ENCODE data around the gene CEP290.
"Not testable (repeated sequence)": the region's sequence is repeated elsewhere in the genome, so short reads cannot be mapped to it uniquely, and the experiment has no call there.

The CEP290 gene

DNA sequence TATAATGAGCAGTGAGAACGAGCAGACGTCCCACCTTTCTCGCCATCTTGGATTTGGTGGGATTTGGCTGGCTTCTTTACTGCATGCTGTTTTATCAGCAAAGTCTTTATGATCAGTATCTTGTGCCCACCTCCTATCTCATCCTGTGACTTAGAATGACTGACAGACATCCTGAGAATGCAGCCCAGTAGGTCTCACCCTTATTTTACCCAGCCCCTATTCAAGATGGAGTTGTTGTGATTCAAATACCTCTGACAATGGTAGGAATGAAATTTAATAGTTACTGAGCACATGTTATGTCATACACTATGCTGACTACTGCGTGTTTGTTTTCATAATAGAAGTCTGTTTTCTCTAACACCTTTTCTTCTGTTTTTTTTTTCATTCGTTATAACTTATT is 2.1 kb upstream of the CEP290 start:
- DNase-seq, result no peak

DNA sequence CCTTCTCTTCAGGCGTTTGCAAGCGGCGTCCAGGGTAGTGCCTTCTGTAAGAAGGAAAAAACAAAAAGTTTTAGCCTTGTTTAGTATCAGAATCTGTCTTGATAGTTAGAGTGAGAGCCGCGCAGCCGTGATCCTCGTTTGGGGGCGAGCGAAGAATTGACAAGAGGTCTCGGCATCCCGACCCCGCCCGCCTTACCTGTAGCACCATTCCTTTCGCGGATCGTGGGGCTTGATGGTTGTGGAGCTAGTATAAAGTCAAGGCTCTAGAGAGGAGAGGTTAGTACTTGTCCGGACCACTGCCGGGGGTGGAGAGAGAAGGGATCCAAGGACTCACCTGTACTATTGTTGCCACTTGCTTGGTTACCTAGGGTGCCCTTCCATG is 713 bp upstream of the CEP290 start:
- no peak for DNase-seq

DNA sequence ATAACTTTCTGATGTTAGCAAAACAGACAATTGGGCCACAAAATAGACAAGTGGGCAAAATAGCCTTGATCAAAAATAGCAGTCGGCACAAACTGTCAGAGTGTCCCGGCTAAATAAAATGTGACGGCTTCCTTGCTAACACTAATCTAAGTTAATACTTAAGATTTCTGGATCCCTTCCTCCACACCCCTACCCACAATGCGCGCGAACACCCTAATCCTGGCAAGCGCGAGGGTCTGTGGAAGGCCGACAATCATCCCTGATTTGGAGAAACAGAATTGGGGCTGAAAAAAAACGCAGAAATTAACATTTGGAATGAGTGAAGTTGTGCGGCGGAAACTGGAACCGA is 489 bp downstream of the CEP290 start:
- no peak for DNase-seq

DNA sequence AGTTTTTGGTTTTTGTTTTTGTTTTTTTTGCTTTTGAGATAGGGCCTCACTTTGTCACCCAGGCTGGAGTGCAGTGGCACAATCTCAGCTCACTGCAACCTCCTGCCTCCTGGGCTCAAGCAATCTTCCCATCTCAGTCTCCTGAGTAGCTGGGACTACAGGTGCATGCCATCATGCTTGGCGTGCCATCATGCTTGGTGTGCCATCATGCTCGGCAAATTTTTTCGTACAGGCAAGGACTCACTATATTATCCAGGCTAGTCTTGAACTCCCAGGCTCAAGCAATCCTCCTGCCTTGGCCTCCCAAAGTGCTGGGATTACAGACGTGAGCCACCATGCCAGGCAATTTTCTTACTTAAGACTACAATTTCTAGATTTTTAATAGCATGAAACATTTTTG is 2.2 kb downstream of the CEP290 start:
- not testable (repeated sequence) for DNase-seq

DNA sequence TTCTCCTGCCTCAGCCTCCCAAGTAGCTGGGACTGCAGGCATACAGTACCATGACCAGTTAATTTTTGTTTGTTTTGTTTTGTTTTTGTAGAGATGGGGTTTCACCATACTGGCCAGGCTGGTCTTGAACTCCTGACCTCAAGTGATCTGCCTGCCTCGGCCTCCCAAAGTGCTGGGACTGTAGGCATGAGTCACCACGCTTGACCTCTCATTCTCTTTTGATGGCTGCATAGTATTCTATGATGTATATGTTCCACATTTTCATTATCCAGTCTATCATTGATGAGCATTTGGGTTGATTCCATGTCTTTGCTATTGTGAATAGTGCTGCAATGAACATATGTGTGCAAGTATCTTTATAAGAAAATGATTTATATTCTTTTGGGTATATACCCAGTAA is 8.7 kb downstream of the CEP290 start:
- DNase-seq, result not testable (repeated sequence)

DNA sequence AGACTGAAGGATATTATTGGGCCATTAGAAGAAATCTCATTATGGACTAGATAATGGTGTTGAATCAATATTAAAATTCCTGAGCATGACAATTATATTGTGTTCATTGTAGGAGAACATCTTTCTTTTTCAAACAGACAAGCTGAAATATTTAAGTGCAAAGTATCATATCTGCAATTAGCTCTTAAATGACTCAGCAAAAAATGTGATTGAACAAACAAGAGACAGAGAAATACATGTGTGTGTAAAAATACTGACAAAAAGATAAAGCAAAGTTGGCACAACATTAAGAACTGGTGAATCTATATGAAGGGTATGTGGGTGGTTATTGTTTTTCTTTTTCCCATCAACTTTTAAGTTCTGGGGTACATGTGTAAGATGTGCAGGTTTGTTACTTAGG is 9.5 kb downstream of the CEP290 start:
- DNase-seq, result no peak

DNA sequence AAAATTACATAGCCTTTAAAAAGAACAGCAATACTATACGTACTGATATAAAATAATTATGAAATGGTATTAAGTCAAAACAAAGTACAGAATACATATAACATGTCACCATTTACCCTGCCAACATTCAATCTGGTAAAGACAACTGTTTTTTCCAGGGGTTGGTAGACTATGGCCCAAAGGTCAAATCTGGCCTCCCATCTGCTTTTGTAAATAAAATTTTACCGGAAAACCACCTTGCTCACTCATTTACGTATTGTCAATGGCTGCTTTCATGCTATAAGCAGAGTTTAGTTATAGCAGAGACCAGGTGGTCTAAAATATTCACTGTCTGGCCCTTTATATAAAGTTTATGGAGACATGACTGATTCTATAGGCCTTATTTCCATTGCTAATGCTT is 14.0 kb downstream of the CEP290 start:
- no peak for DNase-seq

DNA sequence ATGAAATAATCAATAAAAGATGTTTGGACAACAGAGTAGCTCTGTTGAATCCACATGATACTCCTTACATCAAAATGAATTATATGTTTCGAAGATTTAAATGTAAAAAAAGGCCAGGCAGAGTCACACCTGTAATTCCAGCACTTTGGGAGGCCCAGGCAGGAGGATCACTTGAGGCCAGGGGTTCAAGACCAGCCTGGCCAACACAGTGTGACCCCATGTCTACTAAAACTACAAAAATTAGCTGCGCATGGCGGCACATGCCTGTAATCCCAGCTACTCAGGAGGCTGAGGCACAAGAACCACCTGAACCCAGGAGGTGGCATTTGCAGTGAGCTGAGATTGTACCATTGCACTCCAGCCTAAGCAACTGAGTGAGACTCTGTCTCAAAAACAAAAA is 14.8 kb downstream of the CEP290 start:
- no peak for DNase-seq

DNA sequence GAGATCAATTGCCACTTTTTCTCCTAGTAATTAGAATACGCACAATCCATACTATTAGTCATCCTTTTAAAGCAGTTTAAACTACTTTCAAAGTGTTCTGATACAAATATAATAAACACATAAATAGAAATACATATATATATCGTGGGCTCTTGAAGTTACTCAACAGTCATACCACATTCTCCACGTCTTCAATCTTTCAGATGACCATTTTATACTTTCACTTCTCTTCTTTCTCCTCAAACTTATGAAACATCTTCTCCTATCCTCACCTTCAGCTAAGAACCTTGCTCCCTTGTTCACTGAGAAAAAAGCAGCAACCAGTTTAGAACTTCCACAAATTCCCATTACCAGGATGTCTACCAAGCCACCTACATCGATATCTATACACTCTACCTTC is 19.2 kb downstream of the CEP290 start:
- no peak for DNase-seq

DNA sequence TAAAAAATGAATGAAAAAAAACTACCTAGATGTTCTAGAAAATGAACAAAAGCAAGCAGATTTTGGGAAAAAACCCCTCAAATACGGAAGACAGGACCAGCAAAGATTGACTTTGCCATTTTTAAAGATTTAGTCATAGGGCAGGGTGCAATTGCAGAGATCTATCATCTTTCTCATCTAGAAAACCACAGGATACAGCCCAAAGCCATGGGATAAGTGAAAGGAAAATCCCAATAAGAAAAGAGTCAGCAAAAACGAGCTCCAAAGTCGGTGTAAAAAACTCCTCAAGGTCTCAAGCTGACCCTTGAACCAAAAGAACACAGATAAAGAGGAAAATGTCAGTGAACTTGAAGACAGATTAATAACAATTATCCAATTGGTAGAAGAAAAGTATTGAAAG is 28.0 kb downstream of the CEP290 start:
- DNase-seq, result no peak

DNA sequence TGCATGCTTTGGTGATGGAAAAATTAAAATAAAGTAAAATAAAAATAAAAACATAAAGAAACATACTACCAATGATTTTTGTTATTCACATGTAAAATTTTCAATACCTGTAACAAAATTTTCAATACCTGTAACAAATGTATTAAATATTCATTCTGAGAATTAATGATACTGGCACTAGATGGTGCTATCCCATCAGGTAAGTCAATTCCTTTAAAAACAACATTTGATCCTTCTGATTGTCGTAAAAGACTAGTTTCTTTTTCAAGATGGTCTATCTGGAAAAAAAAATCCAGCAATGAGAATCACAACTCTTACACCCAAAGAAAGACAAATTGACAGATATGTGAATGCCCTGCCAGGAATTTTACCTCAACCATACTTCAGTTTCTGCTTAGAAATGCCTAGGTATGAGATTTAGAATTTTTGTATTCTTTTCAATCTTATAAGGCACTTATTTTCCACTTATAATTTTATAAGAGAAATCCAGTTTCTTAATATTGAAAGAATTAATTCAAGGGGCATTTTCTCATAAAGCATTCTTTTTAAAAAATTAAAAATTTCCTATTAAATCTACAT is 30.7 kb downstream of the CEP290 start:
- DNase-seq, result no peak

DNA sequence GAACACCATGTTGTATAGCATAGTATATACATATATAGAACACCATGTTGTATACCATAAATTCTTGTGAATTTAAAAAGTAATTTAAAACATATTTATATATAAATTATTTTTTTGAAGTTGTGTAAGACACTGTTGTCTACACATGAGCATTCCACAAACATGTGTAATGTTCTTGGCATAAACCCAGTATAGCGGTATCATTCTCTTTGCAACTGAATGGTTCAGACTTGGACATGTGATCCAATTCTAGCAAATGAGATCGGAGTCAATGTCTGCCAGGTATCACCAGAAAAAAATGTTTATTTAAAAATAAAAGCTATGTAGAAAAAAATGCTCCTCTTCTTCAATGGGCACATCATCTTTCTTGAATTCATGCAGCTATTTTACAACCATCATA is 33.9 kb downstream of the CEP290 start:
- DNase-seq, result no peak

DNA sequence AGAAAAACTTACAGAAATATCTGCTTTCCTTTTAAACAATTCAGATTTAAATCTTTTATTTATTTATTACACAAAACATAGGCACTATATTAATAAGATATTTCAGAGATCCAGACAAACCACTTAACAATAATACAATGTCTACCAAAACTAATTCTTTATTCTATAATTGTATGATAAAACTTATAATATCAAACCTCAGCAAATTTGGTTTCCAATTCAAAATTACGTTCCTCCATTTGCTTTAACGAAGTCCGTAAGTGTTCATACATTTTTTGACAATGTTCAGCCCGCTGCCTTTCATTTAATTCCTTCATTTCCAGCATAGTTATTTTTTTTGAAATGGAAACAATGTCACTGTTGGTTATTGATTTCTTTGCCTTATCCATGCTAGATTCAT is 48.3 kb downstream of the CEP290 start:
- no peak for DNase-seq

DNA sequence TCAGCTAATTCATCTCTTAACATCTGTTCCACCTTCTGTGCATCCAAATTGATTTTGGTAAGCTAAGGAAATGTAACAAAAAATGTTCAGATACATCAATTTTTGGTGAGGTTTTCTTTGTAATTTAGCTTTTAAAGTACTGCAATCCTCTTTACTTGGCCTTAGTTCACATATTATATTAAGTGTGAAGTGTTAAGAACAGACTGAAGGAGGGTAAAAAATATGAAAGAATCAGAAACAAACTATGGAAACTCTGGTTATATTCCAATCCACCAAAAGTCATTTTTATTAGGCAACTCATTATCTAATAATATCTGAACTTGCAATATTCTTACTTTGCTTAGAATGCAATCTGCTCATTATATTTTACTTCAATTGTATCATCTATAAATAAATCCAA is 49.1 kb downstream of the CEP290 start:
- no peak for DNase-seq

DNA sequence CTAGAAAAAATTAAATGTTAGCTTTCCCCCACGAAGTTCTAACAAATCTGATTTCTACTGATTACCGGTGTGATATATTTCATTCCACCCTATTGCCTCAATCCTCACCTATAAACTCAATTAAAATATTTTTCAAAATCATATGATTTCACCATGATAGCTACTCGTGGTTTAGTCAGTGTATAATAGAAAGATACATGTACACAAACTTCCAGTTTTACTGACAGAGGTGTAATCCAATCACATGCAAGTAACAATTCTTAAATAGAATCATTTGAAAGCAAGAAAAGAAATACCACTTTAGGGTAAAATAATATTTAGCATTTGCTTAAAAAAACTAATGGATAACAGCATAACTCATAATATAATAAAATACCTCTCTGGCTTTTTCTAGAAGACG is 57.7 kb downstream of the CEP290 start:
- no peak for DNase-seq

DNA sequence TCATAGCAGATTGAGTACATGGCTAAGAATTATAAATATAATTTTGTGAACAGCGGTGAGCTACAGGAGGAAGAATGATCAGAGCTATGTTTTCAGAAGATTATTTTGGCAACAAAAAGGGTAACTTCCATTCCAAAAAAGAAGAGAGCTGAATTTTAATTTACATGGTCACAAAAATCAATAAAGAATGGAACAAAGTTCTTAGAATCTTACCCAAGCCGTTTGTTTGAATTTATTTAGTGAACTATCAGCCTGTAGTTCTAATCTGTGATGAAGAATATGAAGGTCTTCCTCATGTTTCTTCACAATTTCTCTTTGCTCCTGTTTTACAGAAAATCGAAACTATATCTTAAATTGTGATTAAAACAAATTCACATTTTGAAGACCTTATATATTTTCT is 58.3 kb downstream of the CEP290 start:
- DNase-seq, result no peak

DNA sequence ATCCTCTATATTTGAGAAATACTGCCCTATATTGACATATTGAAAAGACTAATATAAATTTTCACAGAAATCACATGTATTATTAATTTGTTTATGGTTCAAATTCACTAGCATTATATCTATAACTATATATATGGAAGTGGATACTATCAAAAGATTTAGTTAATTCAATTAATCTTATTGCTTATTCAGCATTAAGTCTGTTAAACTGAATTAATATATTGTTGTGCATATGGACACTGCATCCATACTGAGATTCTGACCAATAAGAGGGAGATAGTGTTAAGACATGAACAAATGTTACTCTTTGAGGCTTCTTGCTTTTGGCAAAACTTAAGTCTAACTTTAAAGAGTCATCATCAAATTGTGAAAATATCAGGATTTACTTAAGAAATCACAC is 60.6 kb downstream of the CEP290 start:
- no peak for DNase-seq

DNA sequence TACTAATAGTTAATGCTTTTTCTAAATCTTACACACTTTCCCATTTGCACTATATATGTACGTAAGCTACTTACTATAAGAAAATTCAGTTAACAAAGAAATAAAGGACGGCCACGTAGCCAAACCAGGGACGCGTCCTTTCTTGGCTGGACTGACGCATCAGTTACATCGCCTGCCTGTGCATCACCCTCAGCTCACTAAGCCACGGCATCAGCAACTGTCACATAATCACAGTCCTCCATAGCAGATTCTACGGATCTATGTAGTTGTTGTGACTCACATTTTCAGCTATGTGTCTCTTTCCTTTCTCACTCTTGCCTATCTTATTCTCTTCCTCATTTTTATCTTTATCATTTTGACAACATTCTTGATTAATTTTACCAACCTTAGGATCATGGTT is 74.6 kb downstream of the CEP290 start:
- DNase-seq, result no peak

DNA sequence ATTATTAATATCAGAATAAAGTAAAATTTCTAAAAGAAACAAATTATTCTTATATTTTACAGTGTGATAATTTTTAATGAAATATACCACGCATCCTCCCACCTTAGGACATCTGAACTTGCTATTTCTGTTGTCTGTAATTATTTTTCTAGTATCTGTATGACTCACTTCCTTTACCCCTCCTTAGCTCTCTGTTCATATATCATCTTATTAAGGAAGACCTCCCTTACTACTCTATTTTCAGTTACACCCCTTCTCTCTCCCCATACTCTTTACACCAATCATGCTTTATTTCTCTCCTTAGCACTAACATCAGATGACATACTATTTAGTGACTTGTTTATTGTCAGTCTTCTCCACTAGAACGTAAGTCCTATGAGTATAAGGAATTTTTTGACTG is 78.5 kb downstream of the CEP290 start:
- no peak for DNase-seq

DNA sequence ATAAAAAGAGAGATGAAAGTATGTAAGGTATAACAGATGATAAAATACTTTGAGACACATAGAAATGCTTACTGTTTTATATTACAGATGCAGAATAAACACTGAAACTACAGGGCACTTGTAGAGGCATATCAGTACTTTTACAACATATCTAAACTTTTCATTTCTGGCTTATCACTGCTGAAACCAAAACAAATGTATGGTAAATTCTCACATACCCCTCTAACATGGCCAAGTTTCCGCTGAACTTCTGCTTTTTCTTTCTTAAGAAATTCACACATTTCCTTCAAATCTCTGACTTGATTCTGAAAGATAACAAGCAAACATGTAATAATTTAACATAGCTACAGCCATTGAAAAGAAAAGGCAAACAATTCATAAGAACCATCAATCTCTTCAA is 79.4 kb downstream of the CEP290 start:
- no peak for DNase-seq

DNA sequence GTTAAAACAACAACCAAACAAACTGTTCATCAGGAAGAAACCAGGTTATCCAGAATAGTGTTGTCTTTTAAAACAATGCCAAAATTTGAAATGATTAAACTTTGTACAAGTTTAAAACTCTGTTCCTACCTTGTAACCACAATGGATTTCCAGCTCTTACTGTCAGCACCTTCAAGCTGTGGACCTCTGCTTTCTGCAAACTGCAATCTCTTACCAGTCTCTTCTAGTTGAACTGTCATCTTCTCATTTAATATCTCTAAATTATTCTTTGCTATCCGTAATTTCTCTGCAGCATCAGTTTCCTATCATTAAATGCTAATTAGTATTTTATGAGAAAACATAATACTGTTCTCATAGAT is 83.2 kb downstream of the CEP290 start:
- DNase-seq, result no peak

DNA sequence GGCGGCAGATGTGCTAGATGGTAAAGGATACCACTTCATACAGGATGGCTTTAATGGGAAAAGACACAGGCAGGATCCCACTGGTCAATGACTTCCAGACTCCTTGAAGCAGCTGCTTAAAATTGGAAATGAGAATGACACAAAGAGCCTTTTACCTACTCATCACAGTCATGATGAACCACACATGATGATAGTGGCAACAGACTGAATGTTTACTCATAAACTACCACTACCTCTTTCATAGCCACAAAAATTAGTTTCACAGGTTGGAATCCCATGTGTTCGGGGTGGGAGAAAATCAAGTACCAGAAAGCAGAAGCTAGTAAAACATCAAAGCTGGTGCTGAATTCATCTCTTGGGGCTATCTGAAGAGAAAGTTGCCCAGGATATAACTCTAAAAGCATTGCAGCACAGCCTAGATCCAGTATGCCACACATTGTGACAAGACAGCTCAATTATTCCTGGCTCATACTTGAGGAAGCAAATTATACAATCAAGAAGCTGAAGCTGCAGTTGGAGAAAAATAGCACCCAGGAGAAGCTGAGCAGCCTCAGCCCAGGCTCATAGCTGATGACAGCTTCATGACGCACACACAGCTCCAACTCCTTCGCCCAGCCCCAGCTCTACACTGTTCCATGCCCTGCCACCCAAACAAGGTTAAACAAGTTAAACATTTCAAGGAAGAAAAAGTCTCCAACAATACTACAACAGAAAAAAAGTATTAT is 83.7 kb downstream of the CEP290 start:
- no peak for DNase-seq

DNA sequence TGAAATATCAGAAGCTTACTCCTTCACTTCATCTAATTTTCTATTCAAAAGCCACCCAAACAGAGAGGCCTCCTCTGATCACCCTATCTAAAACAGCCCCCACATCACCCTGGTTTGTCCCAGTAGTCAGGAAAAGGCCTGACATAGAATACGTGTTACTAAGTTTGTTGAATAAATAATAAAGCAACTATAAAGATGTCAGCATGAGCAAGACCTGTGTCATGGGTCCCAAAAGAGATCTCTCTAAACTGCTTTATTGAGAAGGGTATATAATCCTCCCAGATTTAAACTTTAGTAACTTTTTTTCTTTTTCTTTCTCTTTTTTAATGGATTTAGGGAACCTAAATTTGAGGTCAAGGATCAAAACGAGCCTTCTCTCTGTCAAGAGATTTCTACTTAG is 85.3 kb downstream of the CEP290 start:
- no peak for DNase-seq

DNA sequence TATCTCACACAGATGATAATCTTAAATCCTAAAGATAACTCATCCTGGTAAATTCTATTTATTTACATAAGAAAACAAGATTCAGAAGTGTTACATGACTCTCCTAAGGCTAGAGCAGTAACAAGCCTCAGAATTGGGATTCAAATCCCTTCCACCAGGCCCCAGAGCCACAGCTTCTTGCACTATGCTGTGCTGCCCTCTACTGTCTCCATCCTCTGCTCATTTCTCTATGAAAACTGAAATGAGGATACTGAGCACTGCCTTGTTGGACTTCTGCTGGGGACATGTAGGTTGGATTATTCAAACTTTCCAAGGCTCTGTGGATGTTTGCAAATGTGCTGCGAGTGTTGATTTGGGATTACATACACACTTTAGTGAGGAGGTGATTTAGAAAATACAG is 89.2 kb downstream of the CEP290 start:
- no peak for DNase-seq

DNA sequence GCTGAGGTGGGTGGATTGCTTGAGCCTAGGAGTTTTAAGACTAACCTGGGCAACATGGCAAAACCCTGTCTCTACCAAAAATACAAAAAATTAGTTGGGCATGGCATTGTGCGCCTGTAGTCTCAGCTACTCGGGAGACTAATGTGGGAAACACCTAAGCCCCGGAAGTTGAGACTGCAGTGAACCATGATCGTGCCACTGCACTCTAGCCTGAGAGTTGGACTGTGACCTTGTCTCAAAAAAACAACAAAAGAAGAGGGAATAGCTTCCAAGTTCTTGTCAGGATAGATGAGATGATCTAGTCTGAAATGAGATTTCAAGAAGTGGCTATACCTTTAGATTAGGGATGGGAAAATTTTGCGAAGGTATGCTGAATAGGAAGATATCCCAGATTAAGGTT is 97.9 kb downstream of the CEP290 start:
- no peak for DNase-seq

DNA sequence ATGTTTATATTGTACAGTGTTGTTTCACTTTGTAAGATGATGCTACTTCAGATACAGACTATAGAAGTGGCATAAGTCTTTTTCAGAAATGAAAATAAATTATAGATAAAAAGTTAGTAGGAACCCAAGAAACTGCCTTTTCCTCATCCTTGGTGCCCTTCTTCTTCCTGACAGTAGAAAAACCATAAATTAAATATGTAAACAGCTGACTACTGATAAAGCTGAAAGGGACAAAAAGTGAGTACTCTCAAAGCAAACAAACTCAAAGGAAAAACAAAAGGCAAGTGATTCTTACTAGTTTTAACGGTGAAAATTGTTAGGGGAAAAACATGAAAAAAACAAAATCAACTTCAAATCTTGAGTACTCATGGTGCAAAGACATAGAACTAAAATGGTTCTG is 104.1 kb downstream of the CEP290 start:
- no peak for DNase-seq

Measured in NCI-H1092 (cell line).